ENCODE data around the gene KIF1B. TPM values are rescaled to one million over a fixed set of nuclear protein-coding genes. Genes with fewer than 3 reads are reported as not detected.

KIF1B gene
- total RNA-seq, 1 experiment from 2014 or later = 28.1 TPM

DNA sequence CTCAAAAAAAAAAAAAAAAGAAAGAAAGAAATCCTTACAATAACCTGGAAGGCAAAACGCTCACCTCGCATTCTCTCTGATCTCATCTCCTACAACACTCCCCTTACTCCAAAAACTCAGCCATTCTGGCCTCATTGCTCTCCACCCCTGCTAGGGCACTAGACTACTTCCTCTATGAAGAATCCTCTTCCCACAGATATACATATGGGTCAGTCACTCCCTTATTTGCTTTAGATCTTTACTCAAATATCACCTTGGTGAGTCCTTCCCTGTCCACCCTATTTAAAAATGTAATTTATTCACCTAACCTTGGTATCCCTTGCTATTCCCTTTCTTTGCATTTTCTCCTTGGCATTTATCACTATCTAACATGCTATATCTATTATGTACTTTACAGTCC lies 24.6 kb upstream of the KIF1B start:
- no peak for DNase-seq (ENCODE audit: low read depth, low spot score)
- no peak for ATAC-seq
- Histone ChIP-seq H2AFZ (ENCODE audit: low read depth, low read length, poor library complexity, severe bottlenecking) (no peak overlapping the region), H3K4me1 (ENCODE audit: control insufficient read depth in 1 of 2, insufficient read depth in 2 of 2, low read length in 2 of 2) (no peaks in the 10 kb centered on the region), H3K4me2 (ENCODE audit: low read length) (no peak overlapping the region), H3K9ac (ENCODE audit: low read length) (no peak overlapping the region), H3K36me3 (ENCODE audit: control insufficient read depth in 1 of 2, insufficient read depth in 2 of 2, low read length in 2 of 2) (no peaks in the 10 kb centered on the region; a peak in 1 of 4 replicates), H3K9me2 (ENCODE audit: insufficient read depth) (no peaks in the 10 kb centered on the region), H3K4me3 (replicated peaks in 1 of 2; ENCODE audit: low read depth in 1 of 2, low read length in 2 of 2) (no peak overlapping the region), H3K27me3 (ENCODE audit: insufficient read depth, low read length) (no peaks in the 10 kb centered on the region), H4K20me1 (ENCODE audit: insufficient read depth) (no peaks in the 10 kb centered on the region), H3K9me3 (ENCODE audit: control insufficient read depth in 1 of 2, insufficient read depth in 1 of 2, low read depth in 1 of 2, low read length in 2 of 2) (no peaks in the 10 kb centered on the region), H3K79me2 (ENCODE audit: insufficient read depth, low read length) (no peaks in the 10 kb centered on the region), H3K27ac (ENCODE audit: low read depth, low read length) (no peak overlapping the region)
- no TSS peak for BruUV-seq (replicated peaks)
- POLR2A ChIA-PET = no interaction called here
- CTCF ChIA-PET = no interaction called here
- TF ChIP-seq ZFX (IDR thresholded peaks at IDR 0.05) = no peak
- no peak for TF ChIP-seq EZH2phosphoT487 (IDR thresholded peaks at IDR 0.05; ENCODE audit: borderline replicate concordance)
- TF ChIP-seq, protein P1, sequence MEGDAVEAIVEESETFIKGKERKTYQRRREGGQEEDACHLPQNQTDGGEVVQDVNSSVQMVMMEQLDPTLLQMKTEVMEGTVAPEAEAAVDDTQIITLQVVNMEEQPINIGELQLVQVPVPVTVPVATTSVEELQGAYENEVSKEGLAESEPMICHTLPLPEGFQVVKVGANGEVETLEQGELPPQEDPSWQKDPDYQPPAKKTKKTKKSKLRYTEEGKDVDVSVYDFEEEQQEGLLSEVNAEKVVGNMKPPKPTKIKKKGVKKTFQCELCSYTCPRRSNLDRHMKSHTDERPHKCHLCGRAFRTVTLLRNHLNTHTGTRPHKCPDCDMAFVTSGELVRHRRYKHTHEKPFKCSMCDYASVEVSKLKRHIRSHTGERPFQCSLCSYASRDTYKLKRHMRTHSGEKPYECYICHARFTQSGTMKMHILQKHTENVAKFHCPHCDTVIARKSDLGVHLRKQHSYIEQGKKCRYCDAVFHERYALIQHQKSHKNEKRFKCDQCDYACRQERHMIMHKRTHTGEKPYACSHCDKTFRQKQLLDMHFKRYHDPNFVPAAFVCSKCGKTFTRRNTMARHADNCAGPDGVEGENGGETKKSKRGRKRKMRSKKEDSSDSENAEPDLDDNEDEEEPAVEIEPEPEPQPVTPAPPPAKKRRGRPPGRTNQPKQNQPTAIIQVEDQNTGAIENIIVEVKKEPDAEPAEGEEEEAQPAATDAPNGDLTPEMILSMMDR (IDR thresholded peaks at IDR 0.05 in 2 of 3, conservative IDR thresholded peaks at IDR 0.05 in 1 of 3; ENCODE audit: borderline replicate concordance in 1 of 3, insufficient read depth in 1 of 3, low read depth in 2 of 3, low read length in 2 of 3) = no peak
- TF ChIP-seq, protein P2, sequence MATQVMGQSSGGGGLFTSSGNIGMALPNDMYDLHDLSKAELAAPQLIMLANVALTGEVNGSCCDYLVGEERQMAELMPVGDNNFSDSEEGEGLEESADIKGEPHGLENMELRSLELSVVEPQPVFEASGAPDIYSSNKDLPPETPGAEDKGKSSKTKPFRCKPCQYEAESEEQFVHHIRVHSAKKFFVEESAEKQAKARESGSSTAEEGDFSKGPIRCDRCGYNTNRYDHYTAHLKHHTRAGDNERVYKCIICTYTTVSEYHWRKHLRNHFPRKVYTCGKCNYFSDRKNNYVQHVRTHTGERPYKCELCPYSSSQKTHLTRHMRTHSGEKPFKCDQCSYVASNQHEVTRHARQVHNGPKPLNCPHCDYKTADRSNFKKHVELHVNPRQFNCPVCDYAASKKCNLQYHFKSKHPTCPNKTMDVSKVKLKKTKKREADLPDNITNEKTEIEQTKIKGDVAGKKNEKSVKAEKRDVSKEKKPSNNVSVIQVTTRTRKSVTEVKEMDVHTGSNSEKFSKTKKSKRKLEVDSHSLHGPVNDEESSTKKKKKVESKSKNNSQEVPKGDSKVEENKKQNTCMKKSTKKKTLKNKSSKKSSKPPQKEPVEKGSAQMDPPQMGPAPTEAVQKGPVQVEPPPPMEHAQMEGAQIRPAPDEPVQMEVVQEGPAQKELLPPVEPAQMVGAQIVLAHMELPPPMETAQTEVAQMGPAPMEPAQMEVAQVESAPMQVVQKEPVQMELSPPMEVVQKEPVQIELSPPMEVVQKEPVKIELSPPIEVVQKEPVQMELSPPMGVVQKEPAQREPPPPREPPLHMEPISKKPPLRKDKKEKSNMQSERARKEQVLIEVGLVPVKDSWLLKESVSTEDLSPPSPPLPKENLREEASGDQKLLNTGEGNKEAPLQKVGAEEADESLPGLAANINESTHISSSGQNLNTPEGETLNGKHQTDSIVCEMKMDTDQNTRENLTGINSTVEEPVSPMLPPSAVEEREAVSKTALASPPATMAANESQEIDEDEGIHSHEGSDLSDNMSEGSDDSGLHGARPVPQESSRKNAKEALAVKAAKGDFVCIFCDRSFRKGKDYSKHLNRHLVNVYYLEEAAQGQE (IDR thresholded peaks at IDR 0.05; ENCODE audit: low read depth) = no peak
- TF ChIP-seq TCF7L2 (IDR thresholded peaks at IDR 0.05; ENCODE audit: borderline replicate concordance, extremely low read depth, insufficient read depth, insufficient read length) = no peak
- TF ChIP-seq, protein P3, sequence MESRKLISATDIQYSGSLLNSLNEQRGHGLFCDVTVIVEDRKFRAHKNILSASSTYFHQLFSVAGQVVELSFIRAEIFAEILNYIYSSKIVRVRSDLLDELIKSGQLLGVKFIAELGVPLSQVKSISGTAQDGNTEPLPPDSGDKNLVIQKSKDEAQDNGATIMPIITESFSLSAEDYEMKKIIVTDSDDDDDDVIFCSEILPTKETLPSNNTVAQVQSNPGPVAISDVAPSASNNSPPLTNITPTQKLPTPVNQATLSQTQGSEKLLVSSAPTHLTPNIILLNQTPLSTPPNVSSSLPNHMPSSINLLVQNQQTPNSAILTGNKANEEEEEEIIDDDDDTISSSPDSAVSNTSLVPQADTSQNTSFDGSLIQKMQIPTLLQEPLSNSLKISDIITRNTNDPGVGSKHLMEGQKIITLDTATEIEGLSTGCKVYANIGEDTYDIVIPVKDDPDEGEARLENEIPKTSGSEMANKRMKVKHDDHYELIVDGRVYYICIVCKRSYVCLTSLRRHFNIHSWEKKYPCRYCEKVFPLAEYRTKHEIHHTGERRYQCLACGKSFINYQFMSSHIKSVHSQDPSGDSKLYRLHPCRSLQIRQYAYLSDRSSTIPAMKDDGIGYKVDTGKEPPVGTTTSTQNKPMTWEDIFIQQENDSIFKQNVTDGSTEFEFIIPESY (IDR thresholded peaks at IDR 0.05; ENCODE audit: extremely low read depth, insufficient replicate concordance, low read length) = no peak
- intact Hi-C loops (cut with micrococcal nuclease) = no loop called here
- RAD21 ChIA-PET (ENCODE audit: low non-redundant PET in 1 of 2, low total read pairs in 2 of 2, uncharacterized antibody in 2 of 2, unreplicated experiment in 2 of 2) = no interaction called here

Data from HCT116 (cell line).